Measurements from ENCODE around the gene KCNT1. TPM values are rescaled to one million over a fixed set of nuclear protein-coding genes. Genes with fewer than 3 reads are reported as not detected.

KCNT1 gene
- total RNA-seq, 1 donor, result not detected

DNA sequence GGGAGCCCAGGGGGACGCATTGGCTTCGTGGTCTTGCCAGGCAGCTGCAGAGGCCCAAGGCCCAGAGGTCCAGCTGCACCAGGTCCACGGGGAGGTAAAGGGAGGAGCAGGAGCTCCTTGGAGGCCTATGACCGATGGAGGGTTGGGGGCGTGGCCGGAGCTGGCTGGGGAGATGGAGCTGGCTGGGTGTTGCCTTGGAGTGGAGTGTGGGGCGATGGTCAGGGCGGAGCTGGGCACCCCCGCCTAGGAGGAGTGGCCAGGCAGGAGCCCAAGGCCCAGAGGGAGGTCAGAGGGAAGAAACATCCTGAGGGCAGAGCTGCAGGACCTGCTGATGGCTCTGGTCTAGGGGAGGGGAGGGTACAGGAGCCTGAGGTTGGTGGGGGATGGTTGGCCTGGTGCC lies 44.6 kb downstream of the KCNT1 start:
- Histone ChIP-seq H4K20me1 (ENCODE audit: insufficient read depth, low read length) (no peaks in the 10 kb centered on the region), H3K4me1 (ENCODE audit: insufficient read depth, low read length) (no peaks in the 10 kb centered on the region), H3K4me2 (ENCODE audit: insufficient read depth, low read length) (no peak overlapping the region), H3K36me3 (ENCODE audit: insufficient read depth, low read length) (no peaks in the 10 kb centered on the region), H2AFZ (ENCODE audit: low read length) (no peak overlapping the region), H3K4me3 (ENCODE audit: insufficient read depth, low read length) (no peak overlapping the region), H3K27me3 (ENCODE audit: insufficient read depth, low read length) (no peaks in the 10 kb centered on the region), H3K79me2 (ENCODE audit: insufficient read depth, low read length) (no peaks in the 10 kb centered on the region), H3K9me3 (ENCODE audit: low read depth, low read length) (no peaks in the 10 kb centered on the region), H3K27ac (ENCODE audit: low read depth, low read length) (no peak overlapping the region)
- no peak for DNase-seq (ENCODE audit: insufficient read length, low spot score, missing footprints)
- TF ChIP-seq, protein P1, sequence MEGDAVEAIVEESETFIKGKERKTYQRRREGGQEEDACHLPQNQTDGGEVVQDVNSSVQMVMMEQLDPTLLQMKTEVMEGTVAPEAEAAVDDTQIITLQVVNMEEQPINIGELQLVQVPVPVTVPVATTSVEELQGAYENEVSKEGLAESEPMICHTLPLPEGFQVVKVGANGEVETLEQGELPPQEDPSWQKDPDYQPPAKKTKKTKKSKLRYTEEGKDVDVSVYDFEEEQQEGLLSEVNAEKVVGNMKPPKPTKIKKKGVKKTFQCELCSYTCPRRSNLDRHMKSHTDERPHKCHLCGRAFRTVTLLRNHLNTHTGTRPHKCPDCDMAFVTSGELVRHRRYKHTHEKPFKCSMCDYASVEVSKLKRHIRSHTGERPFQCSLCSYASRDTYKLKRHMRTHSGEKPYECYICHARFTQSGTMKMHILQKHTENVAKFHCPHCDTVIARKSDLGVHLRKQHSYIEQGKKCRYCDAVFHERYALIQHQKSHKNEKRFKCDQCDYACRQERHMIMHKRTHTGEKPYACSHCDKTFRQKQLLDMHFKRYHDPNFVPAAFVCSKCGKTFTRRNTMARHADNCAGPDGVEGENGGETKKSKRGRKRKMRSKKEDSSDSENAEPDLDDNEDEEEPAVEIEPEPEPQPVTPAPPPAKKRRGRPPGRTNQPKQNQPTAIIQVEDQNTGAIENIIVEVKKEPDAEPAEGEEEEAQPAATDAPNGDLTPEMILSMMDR (IDR thresholded peaks at IDR 0.05; ENCODE audit: extremely low read depth, low read depth, low read length), result no peak

GRCh38 chr9:135747311-135747710 lies 45.3 kb downstream of the KCNT1 start:
- H2AFZ ChIP-seq (ENCODE audit: low read length), result no peak overlapping the region
- no peaks in the 10 kb centered on the region for H3K36me3 ChIP-seq (ENCODE audit: insufficient read depth, low read length)
- TF ChIP-seq, protein P1 (IDR thresholded peaks at IDR 0.05; ENCODE audit: extremely low read depth, low read depth, low read length), result no peak
- no peaks in the 10 kb centered on the region for H4K20me1 ChIP-seq (ENCODE audit: insufficient read depth, low read length)
- no peaks in the 10 kb centered on the region for H3K4me1 ChIP-seq (ENCODE audit: insufficient read depth, low read length)
- no peak overlapping the region for H3K4me3 ChIP-seq (ENCODE audit: insufficient read depth, low read length)
- H3K79me2 ChIP-seq (ENCODE audit: insufficient read depth, low read length), result no peaks in the 10 kb centered on the region
- DNase-seq (ENCODE audit: insufficient read length, low spot score, missing footprints), result no peak
- no peaks in the 10 kb centered on the region for H3K27me3 ChIP-seq (ENCODE audit: insufficient read depth, low read length)
- H3K27ac ChIP-seq (ENCODE audit: low read depth, low read length), result no peak overlapping the region
- no peaks in the 10 kb centered on the region for H3K9me3 ChIP-seq (ENCODE audit: low read depth, low read length)
- no peak overlapping the region for H3K4me2 ChIP-seq (ENCODE audit: insufficient read depth, low read length)

- no peaks in the 10 kb centered on the region for H3K79me2 ChIP-seq (ENCODE audit: insufficient read depth, low read length)
- no peak overlapping the region for H3K27ac ChIP-seq (ENCODE audit: low read depth, low read length)
- no peak overlapping the region for H2AFZ ChIP-seq (ENCODE audit: low read length)
- no peaks in the 10 kb centered on the region for H3K27me3 ChIP-seq (ENCODE audit: insufficient read depth, low read length)
- no peak overlapping the region for H3K4me2 ChIP-seq (ENCODE audit: insufficient read depth, low read length)
- no peaks in the 10 kb centered on the region for H3K36me3 ChIP-seq (ENCODE audit: insufficient read depth, low read length)
- DNase-seq (ENCODE audit: insufficient read length, low spot score, missing footprints), result no peak
- H3K4me3 ChIP-seq (ENCODE audit: insufficient read depth, low read length), result no peak overlapping the region
- no peaks in the 10 kb centered on the region for H3K4me1 ChIP-seq (ENCODE audit: insufficient read depth, low read length)
- no peaks in the 10 kb centered on the region for H4K20me1 ChIP-seq (ENCODE audit: insufficient read depth, low read length)
- TF ChIP-seq, protein P1 (IDR thresholded peaks at IDR 0.05; ENCODE audit: extremely low read depth, low read depth, low read length), result no peak
- H3K9me3 ChIP-seq (ENCODE audit: low read depth, low read length), result no peaks in the 10 kb centered on the region
Observed at GRCh38 chr9:135748676-135749075, 46.7 kb downstream of the KCNT1 start.

DNA sequence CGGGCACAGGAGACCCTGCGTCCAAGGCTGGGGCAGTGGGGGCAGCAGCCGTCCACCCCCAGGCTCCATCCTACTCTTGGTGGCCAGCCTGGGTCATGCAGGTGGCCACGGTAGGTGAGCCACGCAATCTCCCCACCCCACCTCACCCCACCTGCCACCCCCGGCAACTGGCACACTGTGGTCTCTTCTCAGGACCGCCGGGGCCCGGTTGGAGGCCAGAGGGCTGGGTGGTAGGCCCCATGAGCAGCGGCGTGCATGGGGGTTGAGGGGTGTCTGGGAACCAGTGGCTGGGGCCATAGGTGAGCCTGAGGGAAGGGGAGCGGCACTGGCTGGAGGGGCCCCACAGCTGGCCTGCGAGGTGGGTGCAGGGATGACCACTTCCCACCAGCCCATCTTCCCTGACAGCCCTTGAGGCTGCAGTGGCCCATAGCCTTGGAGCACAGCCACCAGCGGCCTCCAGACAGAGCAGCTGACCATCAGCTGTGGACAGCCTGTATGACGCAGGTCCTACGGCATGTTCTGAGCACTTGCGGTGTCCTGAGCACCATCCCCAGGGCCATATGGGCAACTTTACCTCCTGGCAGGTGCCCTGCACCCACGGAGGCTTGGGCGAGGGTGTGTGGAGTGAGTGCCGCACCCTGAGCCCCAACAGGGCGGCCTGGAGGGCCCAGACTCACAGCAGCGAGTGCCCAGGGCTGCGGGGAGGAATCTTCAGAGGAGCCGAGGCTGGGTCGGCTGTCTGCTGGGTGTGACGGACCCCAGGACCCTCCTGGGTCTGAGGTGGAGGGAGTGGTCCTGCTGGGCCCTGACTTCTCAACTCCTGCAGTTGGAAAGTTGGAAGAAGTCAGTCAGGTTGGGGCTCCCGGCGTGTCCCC lies 47.4 kb downstream of the KCNT1 start:
- Histone ChIP-seq H3K4me3 (ENCODE audit: insufficient read depth, low read length) (no peak overlapping the region), H3K4me2 (ENCODE audit: insufficient read depth, low read length) (no peak overlapping the region), H3K4me1 (ENCODE audit: insufficient read depth, low read length) (no peaks in the 10 kb centered on the region), H3K27ac (ENCODE audit: low read depth, low read length) (no peak overlapping the region), H4K20me1 (ENCODE audit: insufficient read depth, low read length) (no peaks in the 10 kb centered on the region), H3K27me3 (ENCODE audit: insufficient read depth, low read length) (no peaks in the 10 kb centered on the region), H3K36me3 (ENCODE audit: insufficient read depth, low read length) (no peaks in the 10 kb centered on the region), H2AFZ (ENCODE audit: low read length) (no peak overlapping the region), H3K9me3 (ENCODE audit: low read depth, low read length) (no peaks in the 10 kb centered on the region), H3K79me2 (ENCODE audit: insufficient read depth, low read length) (no peaks in the 10 kb centered on the region)
- DNase-seq (ENCODE audit: insufficient read length, low spot score, missing footprints), result no peak
- TF ChIP-seq, protein P1 (IDR thresholded peaks at IDR 0.05; ENCODE audit: extremely low read depth, low read depth, low read length), result no peak

Data from osteoblast (primary cell).